Neuronal stem cell (in vitro differentiated cells): ENCODE results near the gene PGP.

Experiments
- DNase-seq: peaks from one replicate; pipeline ENCODE4 v3.0.0-alpha.2; 2013; ENCODE audit warnings: low spot score
- H2AFZ ChIP-seq: one replicate; pipeline ENCODE4 v1.6.1; 2013; ENCODE audit warnings: mild to moderate bottlenecking, low read length, inconsistent platforms
- H2AK5ac ChIP-seq: 2 replicates; pipeline ENCODE4 v1.6.1; 2013; ENCODE audit warnings: low read depth, mild to moderate bottlenecking, inconsistent platforms, low read length, moderate library complexity, mixed read lengths
- H2BK120ac ChIP-seq: 2 replicates; pipeline ENCODE4 v1.6.1; 2013; ENCODE audit warnings: low read depth, mild to moderate bottlenecking, inconsistent platforms, low read length, moderate library complexity, mixed read lengths
- H2BK12ac ChIP-seq: one replicate; pipeline ENCODE4 v1.6.1; 2013; ENCODE audit warnings: low read length, inconsistent platforms
- H2BK15ac ChIP-seq: 2 replicates; pipeline ENCODE4 v1.6.1; 2013; ENCODE audit warnings: mild to moderate bottlenecking, low read length, inconsistent platforms, mixed read lengths
- H2BK5ac ChIP-seq: one replicate; pipeline ENCODE4 v1.6.1; 2013; ENCODE audit warnings: inconsistent platforms, mild to moderate bottlenecking, low read length, moderate library complexity
- H3K14ac ChIP-seq: one replicate; pipeline ENCODE4 v1.6.1; 2013; ENCODE audit warnings: low read length, inconsistent platforms
- H3K18ac ChIP-seq: 2 replicates; pipeline ENCODE4 v1.6.1; 2013; ENCODE audit warnings: low read length, inconsistent platforms
- H3K23ac ChIP-seq: 2 replicates; pipeline ENCODE4 v1.6.1; 2013; ENCODE audit warnings: low read depth, mild to moderate bottlenecking, mixed read lengths, low read length, inconsistent platforms; ENCODE audit not compliant: poor library complexity
- H3K27ac ChIP-seq: replicated peaks from 3 replicates; pipeline ENCODE4 v1.5.1; 2013; ENCODE audit warnings: low read length, inconsistent platforms
- H3K27me3 ChIP-seq, 3 experiments: 2 replicates each; pipeline ENCODE4 v1.6.1; 2013; ENCODE audit warnings: low read length in 3 of 3, mild to moderate bottlenecking in 2 of 3, inconsistent platforms in 1 of 3, low read depth in 1 of 3, mixed read lengths in 1 of 3, moderate library complexity in 1 of 3; ENCODE audit not compliant: control insufficient read depth in 3 of 3, insufficient read depth in 3 of 3
- H3K36me3 ChIP-seq, 2 donors: replicated peaks in 1 of 2; 2 replicates each; pipeline ENCODE4 v1.6.1; 2013; ENCODE audit warnings: low read length in 2 of 2; ENCODE audit not compliant: control insufficient read depth in 2 of 2, insufficient read depth in 2 of 2
- H3K4ac ChIP-seq: 2 replicates; pipeline ENCODE4 v1.6.1; 2013; ENCODE audit warnings: inconsistent platforms, mild to moderate bottlenecking, low read length, moderate library complexity
- H3K4me1 ChIP-seq, 2 donors: 1 replicate in 1 of 2; 2 replicates in 1 of 2; pipeline ENCODE4 v1.6.1; 2013; ENCODE audit warnings: low read length in 2 of 2, low read depth in 1 of 2; ENCODE audit not compliant: control insufficient read depth in 2 of 2, insufficient read depth in 1 of 2
- H3K4me2 ChIP-seq: one replicate; pipeline ENCODE4 v1.6.1; 2013; ENCODE audit warnings: mild to moderate bottlenecking, low read length, inconsistent platforms; ENCODE audit not compliant: insufficient read depth, poor library complexity, severe bottlenecking
- H3K4me3 ChIP-seq, 2 donors: 2 replicates each; pipeline ENCODE4 v1.5.1; 2013; ENCODE audit warnings: low read length in 2 of 2, mild to moderate bottlenecking in 2 of 2, inconsistent platforms in 1 of 2, moderate library complexity in 1 of 2
- H3K79me1 ChIP-seq: one replicate; pipeline ENCODE4 v1.6.1; 2013; ENCODE audit warnings: low read depth, mild to moderate bottlenecking, inconsistent platforms, low read length, moderate library complexity
- H3K9ac ChIP-seq: one replicate; pipeline ENCODE4 v1.6.1; 2013; ENCODE audit warnings: mild to moderate bottlenecking, low read depth, low read length, inconsistent platforms; ENCODE audit not compliant: poor library complexity
- H3K9me3 ChIP-seq, 2 donors: replicated peaks in 1 of 2; 2 replicates each; pipeline versions ENCODE3 to v1.6.1; 2013; ENCODE audit warnings: low read length in 2 of 2, mild to moderate bottlenecking in 2 of 2, inconsistent platforms in 1 of 2, low read depth in 1 of 2, mixed read lengths in 1 of 2, moderate library complexity in 1 of 2; ENCODE audit not compliant: control insufficient read depth in 2 of 2, insufficient read depth in 1 of 2
- H4K8ac ChIP-seq: one replicate; pipeline ENCODE4 v1.6.1; 2013; ENCODE audit warnings: low read depth, mild to moderate bottlenecking, inconsistent platforms, low read length, moderate library complexity
- H4K91ac ChIP-seq: one replicate; pipeline ENCODE4 v1.6.1; 2013; ENCODE audit warnings: low read length, low read depth, mild to moderate bottlenecking, inconsistent platforms; ENCODE audit not compliant: poor library complexity
- WGBS, 2 donors: extraction: QIAGEN DNeasy Blood & Tissue Kit; methylation state at CpG; one replicate each; pipeline ENCODE4 v1.1.7; 2013; ENCODE audit warnings: missing lambda C conversion rate in 2 of 2, mixed read lengths in 1 of 2; ENCODE audit not compliant: insufficient read length in 2 of 2, insufficient replicate concordance in 1 of 2; ENCODE audit errors: extremely low coverage in 2 of 2; 5-methylcytosine and 5-hydroxymethylcytosine counted together

Gene PGP

GRCh38 chr16:2230376-2230775, 15.7 kb upstream of the PGP start:
- no peak overlapping the region for H3K14ac ChIP-seq
- H2BK12ac ChIP-seq, result peak overlapping the region; percentile 58
- no peak overlapping the region for H2BK5ac ChIP-seq
- no peak overlapping the region for H2BK120ac ChIP-seq
- no peak overlapping the region for H4K8ac ChIP-seq
- no CpG with 5 or more reads among the region's 13 CpGs for WGBS, 2 donors
- DNase-seq, result no peak
- no peak overlapping the region for H2AK5ac ChIP-seq
- peak overlapping the region; percentile 43 for H3K23ac ChIP-seq
- no peaks in the 10 kb centered on the region for H3K9me3 ChIP-seq
- no peak overlapping the region for H4K91ac ChIP-seq
- H3K4ac ChIP-seq, result no peak overlapping the region
- H3K27ac ChIP-seq, result no peak overlapping the region
- H3K36me3 ChIP-seq, result peaks cover 43 to 88% of the 10 kb centered on the region in 2 donors
- no peak overlapping the region for H2AFZ ChIP-seq
- no peak overlapping the region for H2BK15ac ChIP-seq
- no peak overlapping the region for H3K4me2 ChIP-seq
- no peaks in the 10 kb centered on the region for H3K4me1 ChIP-seq
- peaks cover 21% of the 10 kb centered on the region for H3K79me1 ChIP-seq
- no peak overlapping the region for H3K4me3 ChIP-seq
- no peak overlapping the region for H3K18ac ChIP-seq
- no peaks in the 10 kb centered on the region for H3K27me3 ChIP-seq
- no peak overlapping the region for H3K9ac ChIP-seq

GRCh38 chr16:2229632-2230250, 15.1 kb upstream of the PGP start:
- Histone ChIP-seq H3K4ac (no peak overlapping the region), H3K9me3 (no peaks in the 10 kb centered on the region), H2BK120ac (no peak overlapping the region), H3K9ac (no peak overlapping the region), H4K8ac (no peak overlapping the region), H4K91ac (no peak overlapping the region), H2BK5ac (peak overlapping the region; percentile 13), H3K79me1 (peaks cover 20% of the 10 kb centered on the region), H3K4me1 (no peaks in the 10 kb centered on the region), H2BK15ac (no peak overlapping the region), H2AFZ (no peak overlapping the region), H3K4me3 (no peak overlapping the region), H2BK12ac (no peak overlapping the region), H3K27ac (no peak overlapping the region), H3K23ac (no peak overlapping the region), H3K36me3 (peaks cover 37 to 81% of the 10 kb centered on the region in 2 donors), H3K27me3 (no peaks in the 10 kb centered on the region), H3K14ac (no peak overlapping the region), H2AK5ac (no peak overlapping the region), H3K4me2 (no peak overlapping the region), H3K18ac (no peak overlapping the region)
- no peak for DNase-seq
- WGBS, 2 donors, result no CpG with 5 or more reads among the region's 23 CpGs

DNA sequence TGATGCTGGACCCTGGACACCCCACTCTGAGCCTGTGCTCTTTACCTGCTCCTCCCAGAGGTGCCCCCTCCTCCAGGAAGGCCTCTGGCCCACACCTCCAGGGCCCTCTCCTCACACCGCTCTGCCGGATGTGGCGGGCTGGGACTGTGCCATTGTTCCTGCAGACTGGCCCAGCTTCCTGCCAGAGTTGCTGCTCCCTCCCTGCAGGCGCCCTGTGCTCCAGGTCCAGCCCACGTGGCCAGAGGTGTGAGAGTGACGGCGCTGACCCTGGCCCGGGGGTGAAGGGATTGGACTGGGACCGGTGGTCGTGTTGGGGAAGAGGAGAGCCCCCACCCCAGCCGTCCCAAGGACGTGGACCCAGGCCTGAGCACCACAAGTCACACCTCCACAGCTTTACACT, 14.5 kb upstream of the PGP start:
- Histone ChIP-seq H2BK120ac (no peak overlapping the region), H3K36me3 (peaks cover 33 to 76% of the 10 kb centered on the region in 2 donors), H3K4me3 (no peak overlapping the region), H3K27me3 (no peaks in the 10 kb centered on the region), H3K14ac (no peak overlapping the region), H3K79me1 (peaks cover 20% of the 10 kb centered on the region), H3K4ac (no peak overlapping the region), H3K9me3 (no peaks in the 10 kb centered on the region), H4K91ac (no peak overlapping the region), H3K23ac (peak overlapping the region; percentile 65), H2BK5ac (no peak overlapping the region), H3K27ac (no peak overlapping the region), H3K4me1 (peaks cover 2 to 3% of the 10 kb centered on the region in 2 donors), H3K18ac (no peak overlapping the region), H3K4me2 (no peak overlapping the region), H2AK5ac (no peak overlapping the region), H2AFZ (no peak overlapping the region), H2BK15ac (no peak overlapping the region), H2BK12ac (no peak overlapping the region), H3K9ac (no peak overlapping the region), H4K8ac (no peak overlapping the region)
- no CpG with 5 or more reads among the region's 12 CpGs for WGBS, 2 donors
- no peak for DNase-seq

- H3K14ac ChIP-seq, result no peak overlapping the region
- H2BK12ac ChIP-seq, result no peak overlapping the region
- H3K79me1 ChIP-seq, result peaks cover 20% of the 10 kb centered on the region
- no peak overlapping the region for H2AK5ac ChIP-seq
- H3K27ac ChIP-seq, result no peak overlapping the region
- H2AFZ ChIP-seq, result no peak overlapping the region
- peaks cover 30 to 68% of the 10 kb centered on the region in 2 donors for H3K36me3 ChIP-seq
- no peaks in the 10 kb centered on the region for H3K9me3 ChIP-seq
- no peak for DNase-seq
- H3K4ac ChIP-seq, result no peak overlapping the region
- H2BK5ac ChIP-seq, result no peak overlapping the region
- H3K27me3 ChIP-seq, result no peaks in the 10 kb centered on the region
- no peak overlapping the region for H2BK15ac ChIP-seq
- no peak overlapping the region for H3K18ac ChIP-seq
- H3K4me2 ChIP-seq, result no peak overlapping the region
- H4K91ac ChIP-seq, result no peak overlapping the region
- H3K4me3 ChIP-seq, result no peak overlapping the region
- WGBS, 2 donors, result no CpG with 5 or more reads among the region's 25 CpGs
- peak overlapping the region; percentile 3 for H3K9ac ChIP-seq
- H2BK120ac ChIP-seq, result no peak overlapping the region
- H3K23ac ChIP-seq, result no peak overlapping the region
- H4K8ac ChIP-seq, result no peak overlapping the region
- H3K4me1 ChIP-seq, result peaks cover 2 to 3% of the 10 kb centered on the region in 2 donors
Observed at GRCh38 chr16:2228161-2228824, 13.7 kb upstream of the PGP start.
